CMK (cell line): ENCODE measurements around the gene CFAP77.
A peak's percentile ranks its signal among the peaks of the same experiment; 100 is the strongest.
"Not testable (repeated sequence)": the region's sequence is repeated elsewhere in the genome, so short reads cannot be mapped to it uniquely, and the experiment has no call there.

Experiments used
- DNase-seq: peaks from one replicate; pipeline ENCODE4 v3.0.0-alpha.2; 2010; ENCODE audit warnings: low read depth

CFAP77 gene

DNA sequence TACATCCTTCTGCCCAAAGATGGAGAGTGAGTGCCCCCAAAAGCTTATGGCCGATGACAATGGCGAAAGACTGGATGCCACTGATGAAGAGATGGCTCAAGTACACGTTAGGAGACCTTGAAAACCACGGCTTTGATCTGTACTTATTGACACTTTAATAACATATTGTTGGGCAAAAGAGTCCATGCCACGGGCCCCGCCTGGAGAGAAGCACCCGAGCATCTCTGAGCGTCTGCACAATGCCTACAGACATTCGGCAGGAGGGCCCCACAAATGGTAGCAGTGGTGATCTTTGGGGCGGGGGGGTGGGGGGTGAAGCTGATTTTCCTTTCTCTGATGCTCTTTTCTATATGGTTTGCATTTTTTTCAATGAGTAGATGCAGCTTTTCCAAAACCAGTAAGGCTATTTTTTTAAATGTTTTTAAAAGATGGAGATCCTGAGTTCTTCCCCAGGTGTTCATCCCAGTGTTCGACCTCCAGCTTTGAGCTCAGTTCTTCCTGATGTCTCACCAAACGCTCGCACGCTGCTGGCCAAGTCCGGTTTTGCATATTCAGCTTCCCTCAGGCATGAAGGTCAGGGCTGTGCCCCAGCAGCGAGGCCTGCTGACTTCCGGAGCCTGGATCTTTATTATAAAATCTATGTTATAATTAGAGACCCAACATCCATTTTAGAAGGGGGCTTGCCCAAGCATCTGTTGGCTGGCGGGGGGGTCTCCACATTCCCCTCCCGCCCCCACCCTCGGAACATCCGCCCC lies 138.1 kb downstream of the CFAP77 start:
- no peak for DNase-seq

DNA sequence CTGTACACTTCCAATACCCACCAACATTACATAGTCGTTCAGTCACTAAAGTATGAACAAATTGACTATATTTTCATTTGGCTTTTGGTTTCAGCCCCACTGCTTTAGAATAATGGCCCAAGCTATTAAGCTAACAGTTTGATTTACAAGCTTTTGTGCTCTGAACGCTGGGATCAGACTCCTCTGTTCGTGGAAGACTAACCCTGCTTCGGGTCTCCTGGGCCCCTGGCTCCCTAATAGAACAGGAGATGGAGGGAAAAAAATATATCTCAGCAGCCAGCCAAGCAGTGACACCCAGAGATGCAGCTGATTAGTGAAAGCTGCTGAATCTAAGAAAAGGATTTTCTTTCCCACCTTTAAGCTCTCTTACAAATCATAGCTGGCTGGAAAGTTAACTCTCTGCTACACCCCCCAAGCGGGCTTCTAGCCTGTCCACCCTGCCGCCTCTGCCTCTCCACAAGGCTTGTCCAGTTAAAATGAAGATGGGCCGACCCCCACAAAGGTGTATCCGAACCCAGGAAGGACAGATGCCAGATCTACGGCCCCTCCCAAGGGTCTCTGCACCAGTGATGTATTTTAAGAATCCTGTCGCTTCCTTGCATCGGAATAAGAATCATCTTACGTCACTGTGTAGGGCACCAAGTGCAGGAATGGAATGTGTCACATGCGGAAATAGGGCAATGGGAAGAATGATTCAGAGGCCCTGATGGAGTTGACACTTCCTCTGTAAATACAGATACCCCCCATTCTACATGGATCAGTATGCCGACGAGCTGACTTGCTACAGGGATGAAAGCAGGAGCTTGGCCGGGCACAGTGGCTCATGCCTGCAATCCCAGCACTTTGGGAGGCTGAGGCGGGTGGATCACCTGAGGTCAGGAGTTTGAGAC lies 139.0 kb downstream of the CFAP77 start:
- no peak for DNase-seq

DNA sequence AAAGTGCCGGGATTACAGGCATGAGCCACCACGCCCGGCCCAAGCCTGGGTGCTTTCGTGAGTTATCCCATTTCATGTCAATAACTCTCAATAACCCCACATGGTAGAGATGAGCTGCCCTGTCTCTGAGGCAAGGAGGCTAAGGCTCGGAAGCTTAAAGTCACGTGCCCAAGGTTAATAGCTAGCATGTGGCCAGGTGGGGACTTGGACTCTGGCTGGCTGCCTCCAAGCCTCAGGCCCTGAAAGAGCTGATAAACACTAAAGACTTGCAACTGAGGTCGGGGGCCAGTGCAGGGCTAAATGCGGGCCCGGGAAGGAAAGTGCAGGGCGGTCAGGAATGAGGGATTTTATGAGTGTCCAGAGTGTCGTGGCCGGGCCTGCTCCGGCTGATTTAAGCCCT lies 141.5 kb downstream of the CFAP77 start:
- no peak for DNase-seq

DNA sequence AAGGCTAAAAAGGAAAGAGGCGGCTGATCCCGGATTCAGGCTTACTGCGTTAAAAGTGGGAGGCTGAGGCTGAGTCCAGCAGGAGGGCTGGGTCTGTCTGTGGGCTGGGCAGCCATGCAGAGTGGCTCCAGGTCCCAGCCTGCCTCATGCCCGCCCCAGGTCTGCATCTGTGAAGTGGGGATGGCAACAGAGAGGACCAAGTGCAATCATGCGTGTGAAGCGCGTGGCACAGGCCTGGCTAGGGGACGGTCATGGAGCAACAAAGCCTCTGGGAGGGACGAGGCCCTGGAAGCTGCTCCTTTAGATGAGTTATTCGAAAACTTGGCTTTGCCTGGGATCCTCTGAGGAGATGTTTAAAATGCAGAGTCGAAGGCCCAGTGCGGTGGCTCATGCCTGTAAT lies 142.0 kb downstream of the CFAP77 start:
- no peak for DNase-seq

DNA sequence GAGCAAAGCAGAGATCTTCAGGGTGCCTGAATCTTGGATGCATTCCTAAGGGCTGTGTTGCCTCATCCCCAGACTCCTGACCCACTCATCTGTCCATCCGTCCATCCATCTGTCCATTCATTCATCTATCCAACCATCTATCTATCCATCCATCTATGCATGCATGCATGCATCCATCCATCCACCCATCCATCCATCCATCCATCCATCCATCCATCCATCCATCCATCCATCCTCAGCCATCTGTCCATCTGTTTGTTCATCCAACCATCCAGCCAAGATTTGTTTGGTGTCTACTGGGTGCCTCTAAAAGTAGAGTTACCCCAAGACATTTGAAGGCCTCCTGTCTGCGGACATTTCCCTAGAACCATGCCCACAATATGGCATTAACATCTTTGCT lies 144.7 kb downstream of the CFAP77 start:
- no peak for DNase-seq

DNA sequence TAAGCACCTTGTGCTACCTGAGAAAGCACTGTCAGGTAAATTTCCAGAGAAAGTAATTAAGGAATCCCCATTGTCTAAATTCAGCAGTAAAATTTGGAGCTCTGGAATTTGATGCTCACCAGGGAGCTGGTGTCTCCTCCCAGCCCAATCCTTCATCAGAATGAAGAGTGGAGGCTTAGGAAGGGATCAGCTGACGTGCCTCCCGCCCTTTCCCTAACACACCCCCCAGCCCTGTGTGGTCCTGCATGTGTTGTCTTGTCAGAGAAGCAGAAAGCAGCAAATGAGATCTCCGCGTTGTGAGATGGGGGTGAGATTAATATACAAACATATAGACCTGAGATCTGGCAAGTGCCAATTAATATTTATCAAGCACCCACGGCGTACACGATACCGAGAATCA lies 145.5 kb downstream of the CFAP77 start:
- no peak for DNase-seq

DNA sequence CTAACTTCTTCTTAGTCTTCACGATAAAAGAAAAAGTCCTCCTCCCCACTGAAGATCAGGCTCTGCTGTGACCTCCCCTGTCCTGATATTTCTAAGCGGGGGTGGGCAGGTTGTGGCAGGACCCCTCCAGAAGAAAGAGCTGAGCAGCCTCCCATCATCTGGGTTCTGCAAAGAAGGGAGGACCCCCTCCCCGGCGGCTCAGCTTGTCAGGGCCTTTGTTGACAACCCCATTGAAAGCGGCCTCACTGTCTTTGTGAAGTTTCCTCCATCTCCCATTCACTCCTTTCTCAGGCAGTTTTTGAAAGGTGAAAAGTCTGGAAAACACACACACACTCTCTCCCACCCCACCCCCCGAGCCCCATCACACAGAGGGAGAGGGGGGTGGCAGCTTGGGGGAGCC lies 146.2 kb downstream of the CFAP77 start:
- no peak for DNase-seq

DNA sequence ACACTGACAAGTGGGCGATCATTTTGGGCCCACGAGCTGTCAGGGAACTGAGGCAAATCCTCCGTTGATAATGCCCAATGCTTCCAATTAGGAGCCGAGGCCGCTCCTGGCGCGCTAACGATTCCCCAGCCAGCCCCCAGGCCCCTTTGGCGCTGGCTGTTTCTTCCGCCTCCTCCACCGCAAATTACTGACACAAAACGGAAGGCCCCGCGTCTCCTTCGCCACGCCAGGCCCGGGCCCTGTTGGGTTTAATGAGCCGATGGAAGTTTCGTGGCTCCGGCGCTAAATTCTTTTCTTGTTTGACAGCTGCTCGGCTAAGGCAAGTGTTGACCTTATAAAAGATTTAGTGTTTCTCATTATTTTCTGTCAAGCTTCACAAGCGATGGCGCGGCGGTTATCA lies 146.7 kb downstream of the CFAP77 start:
- no peak for DNase-seq

DNA sequence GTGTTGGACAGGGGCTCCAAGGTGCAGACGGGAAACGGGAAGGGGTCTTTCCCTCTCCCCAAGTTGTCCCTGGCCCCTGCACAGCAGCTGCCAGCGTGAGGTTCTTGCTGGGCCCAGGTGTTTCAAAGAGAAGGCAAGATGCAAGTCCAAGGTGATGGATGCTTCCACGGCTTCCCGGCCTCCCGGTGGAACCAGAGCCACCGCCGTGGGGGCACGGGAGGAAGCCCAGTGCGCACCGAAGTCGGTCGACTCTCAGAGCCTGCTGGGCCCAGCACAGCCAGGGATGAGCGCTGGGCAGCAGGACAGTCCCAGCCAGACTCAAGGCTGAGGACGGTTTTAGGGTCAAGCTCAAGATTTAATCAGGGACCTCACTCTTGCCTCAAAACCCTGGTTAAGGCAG lies 147.1 kb downstream of the CFAP77 start:
- DNase-seq, result no peak

DNA sequence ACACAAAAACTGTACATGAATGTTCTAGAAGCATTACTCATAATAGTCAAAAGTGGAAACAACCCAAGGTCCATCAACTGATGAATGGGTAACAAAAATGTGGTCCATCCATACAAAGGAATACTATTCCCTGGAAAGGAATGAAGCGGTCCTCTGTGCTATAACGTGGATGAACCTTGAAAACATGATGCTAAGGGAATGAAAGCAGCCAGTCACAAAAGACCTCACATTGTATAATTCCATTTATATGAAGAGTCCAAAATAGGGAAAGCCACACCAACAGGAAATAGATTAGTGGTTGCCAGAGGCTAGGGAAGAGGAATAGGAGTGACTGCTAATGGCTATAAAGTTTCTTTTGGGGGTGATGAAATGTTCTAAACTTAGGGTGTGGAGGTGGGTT lies 149.7 kb downstream of the CFAP77 start:
- DNase-seq, result no peak

DNA sequence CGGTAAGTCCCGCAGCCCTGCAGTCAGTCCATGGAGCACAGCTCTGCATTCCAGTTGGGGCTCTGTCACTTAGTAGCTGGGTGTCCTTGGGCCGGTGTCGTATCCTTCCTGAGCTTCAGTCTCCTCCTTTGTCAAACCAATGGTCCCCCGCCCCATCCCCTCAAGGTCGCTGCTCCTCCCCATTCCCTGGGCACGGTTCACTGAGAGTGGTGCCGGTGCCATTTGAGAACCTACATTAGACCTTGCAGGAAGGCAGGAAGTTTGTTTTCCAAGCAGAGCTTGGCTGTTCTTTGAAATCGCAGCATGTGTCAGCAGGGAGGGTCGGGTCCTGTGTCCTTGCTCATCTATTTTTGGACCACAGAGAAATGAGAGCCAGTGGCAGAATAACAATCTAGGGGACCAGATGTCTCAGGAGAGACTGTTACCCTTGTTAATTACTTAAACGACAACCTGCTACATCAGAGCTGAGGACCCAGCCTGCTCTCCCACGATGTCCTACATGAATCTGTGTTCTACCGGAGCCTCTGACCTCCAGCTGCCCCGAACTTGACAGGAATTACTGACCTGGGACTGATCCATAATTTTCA lies 150.7 kb downstream of the CFAP77 start:
- no peak for DNase-seq

DNA sequence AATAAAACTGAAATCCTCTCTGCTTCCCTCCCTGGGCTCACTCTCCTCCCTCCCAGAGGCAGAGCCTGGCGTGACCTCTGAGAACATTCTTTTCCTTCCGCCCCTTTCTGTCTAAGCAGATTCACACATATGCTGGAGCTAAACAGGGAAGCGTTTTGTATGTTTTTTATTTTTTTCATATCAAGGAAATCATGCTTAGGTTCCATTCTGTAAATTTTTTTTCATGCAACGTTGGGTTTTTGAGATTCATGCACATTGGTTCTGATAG lies 152.2 kb downstream of the CFAP77 start:
- DNase-seq, result no peak

DNA sequence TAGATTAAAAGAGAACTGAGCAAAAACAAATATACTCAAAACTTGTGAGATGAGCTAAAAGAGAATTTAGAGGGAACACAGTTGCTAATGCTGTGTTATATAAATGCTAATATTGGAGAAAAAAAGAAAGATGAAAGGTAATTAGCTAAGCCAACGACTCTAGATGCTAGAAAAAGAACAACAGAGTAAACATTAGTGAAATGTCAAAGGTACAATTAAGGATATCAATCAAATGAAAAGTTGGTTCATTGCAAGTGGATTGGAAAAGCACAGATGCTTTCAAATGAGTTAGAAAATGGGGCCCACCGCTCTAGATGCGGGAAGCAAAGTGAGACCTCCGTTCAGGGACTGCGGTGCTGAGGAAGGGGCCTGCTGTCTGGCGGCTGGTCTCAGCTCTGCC lies 154.5 kb downstream of the CFAP77 start:
- DNase-seq, result no peak

DNA sequence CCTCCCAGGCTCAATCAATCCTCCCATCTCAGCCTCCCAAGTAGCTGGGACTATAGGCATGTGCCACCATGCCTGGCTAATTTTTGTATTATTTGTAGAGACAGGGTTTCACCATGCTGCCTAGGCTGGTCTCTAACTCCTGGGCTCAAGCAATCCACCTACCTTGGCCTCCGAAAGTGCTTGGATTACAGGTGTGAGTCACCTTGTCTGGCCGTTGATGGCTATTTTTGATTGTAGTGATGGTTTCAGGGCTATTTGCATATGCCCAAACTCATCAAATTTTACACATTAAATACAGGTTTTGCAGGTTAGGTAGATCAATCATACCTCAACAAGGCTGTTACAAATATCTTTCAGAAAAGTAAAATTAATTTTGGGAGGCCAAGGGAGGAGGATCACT lies 158.8 kb downstream of the CFAP77 start:
- DNase-seq, result not testable (repeated sequence)

DNA sequence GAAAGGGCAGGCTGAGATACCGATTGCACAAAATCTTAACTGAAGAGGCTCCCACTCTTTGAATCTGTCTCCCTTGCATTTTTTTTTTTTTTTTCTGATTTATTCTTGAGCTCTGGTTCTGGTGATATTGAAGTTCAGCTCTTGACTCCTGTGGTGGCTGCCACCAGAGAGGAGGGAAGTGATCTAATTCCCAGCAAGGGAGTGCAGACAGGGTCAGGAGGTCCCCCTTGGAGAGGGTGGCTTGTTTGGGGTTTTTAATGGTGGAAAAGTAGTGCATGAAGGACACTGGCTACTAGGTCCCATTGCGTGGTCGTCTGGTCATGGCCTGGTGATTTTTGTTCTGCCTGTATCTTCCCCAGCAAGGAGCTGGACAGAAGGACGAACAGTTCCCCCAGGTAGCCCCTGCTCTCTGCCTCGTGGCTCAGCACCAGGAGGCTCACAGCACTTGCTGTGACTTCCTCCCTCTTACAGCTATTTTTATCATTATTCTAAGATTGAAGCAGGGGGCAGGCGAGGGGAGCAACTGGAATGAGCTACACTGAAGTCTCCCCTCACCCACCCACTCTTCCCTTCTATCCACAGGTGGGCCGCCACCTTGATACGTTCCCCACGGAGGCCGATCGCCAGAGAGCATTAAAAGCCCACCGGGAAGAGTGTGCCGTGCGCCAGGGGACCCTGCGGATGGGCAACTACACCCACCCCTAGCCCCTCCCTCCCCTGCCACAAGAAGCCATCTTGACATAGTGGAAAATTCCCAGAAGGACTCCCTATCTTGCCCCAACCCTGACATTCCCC lies 162.0 kb downstream of the CFAP77 start:
- no peak for DNase-seq

DNA sequence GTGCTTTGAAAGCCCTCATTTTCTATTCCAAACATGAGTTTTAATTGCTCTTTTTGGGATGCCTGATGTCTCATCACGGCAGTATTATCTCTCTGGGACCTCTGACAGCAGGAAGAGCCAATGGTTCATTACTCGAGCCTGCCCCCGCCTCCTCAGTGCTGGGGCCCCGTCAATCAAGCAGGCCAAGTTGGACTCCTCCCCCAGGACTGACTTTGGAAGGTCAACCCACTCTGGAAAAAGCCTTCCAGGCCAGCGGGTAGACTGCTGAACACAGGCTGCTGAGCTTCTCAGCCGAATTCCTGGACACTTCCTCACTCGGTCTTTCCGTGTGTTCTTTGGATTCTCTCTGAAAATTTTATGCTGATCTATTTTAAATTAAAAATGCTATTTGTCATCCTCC lies 162.9 kb downstream of the CFAP77 start:
- DNase-seq, result no peak

DNA sequence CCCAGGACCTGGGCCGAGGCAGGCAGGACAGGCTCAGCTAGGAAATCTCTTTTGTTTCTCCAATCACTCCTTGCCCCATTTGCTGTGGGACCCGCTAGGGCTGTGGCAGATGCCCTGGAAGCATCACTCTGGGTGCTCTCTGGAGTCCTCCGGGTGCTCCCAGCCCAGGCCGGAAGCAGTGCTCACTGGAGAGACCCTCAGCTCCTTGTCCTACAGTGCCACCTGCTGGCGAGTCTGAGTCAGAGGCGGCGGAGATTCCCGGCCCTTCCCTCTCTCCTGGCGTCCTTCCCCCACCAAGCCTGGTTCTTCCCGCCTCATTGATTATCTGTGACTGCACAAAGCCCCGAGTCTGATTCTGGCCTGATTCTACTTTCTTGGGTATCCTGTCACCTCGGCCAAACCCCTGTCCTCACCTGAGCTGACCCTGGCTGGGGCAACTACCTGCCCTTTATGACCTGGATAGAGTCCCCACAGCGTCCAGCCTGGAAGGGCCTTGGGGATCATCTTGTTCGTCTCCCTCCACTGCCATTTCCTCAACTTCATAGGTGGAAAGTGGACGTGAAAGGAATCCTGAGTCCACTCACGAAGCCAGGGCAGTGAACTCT lies 165.1 kb downstream of the CFAP77 start:
- peak; percentile 20 for DNase-seq

DNA sequence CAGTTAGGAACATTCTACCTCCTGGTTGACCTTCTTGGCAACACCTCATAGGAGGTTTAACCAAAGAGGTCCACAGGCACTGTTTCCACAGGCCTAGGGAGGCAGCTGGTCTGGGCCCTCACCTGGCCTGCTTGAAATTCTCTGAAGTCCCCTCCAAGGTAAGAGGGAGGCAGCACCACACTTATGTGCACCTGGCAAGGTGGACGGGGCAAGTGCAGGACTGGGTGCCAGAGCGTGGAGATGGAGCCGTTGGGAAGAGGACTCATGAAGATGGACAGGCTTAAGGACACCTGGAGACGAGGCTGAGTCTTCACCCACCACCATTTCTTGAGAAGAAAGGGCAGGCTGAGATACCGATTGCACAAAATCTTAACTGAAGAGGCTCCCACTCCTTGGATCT lies 165.8 kb downstream of the CFAP77 start:
- no peak for DNase-seq

DNA sequence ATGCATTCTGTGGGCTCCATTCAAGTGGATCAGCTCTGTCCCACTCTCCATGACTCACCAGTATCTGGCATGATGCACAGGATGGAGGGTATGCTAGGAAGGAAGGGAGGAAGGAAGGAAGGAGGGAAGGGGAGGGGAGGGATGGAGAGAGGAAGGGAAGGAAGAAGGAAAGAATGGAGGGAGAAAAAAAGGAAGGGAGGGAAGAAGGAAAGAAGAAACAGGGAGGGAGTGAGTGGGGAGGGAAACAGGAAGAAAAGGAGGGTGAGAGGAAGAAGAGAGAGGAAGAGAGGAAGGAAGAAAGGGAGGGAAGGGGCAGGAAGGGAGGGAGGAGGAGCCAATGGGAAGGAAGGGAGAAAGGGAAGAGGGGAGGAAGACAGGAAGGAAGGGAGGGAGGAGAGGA lies 167.1 kb downstream of the CFAP77 start:
- no peak for DNase-seq

DNA sequence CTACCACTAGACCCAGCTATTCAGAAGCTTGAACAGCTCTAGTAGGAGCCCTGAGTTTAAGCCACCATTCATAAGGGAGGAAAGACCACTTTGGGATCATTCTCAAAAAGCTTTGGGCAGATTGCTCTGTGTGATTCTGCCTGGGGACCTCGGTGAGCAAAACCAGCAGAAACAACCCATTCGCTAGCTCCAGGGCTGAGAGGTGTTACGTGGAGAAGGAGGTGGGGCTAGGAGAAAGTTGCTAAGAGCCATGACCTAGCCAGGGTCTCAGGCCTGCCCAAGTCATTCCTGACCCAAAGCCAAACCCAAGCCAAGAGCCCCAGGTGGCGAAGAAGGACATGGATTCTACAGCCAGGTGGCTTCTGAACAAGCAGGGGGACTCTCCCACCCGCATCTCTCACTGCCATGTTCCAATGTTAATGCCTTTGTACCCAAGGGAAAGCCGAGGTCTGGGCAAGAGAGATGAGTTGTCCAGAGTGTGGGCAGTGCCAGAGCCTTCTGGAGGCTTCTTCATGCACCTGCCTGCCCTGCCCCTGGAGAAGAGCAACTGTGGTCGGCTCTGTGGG lies 168.4 kb downstream of the CFAP77 start:
- no peak for DNase-seq

DNA sequence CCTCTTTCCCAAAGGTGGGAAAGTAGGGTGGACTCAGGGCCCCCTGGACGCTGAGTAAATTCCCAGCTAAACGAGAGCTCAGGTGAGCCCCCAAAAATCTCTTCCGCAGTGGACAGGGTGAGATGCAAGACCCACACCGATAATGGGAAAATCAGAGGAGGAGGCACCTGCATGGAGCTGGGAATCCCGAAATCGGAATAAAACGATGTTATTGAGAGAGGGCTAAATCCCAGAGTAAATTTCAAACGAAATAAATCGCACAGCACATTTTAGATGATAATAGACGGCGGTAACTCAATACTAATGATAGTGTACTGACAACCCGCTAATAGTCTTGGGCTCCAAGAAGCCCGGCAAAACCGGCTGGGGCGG lies 169.4 kb downstream of the CFAP77 start:
- DNase-seq, result no peak

DNA sequence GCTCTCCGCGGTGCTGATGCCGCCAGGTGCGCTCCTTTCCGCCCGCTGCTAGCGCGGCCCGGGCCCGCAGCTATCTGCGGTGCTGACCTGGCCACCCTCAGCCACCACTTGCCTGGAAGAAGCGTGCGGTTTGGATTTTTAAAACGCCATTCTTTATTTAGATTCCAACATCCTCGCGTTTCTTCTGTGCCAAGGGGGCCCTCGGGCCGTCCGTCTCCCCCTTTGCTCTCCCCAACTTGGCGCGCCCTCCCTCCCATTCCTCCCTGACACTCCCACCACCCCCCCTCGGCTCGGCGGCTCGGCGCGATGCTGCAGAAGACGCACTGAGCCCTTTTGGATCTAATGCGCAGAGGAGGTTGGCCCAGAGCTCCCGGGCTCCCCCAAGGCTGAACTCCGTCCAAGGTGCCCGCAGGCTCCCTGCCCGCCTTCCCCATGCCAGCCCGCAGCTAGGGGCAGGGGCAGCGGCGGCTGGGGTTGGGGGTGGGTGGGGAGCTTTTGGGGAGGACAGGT lies 172.3 kb downstream of the CFAP77 start, which contains the start of gene BARHL1:
BARHL1 (plus strand) TSS at position 331 of the 510 bp plus-strand sequence. CDS start 192 bp downstream, outside the sequence.
- no peak for DNase-seq
